Stimulated activated CD4-positive, alpha-beta T cell treated with anti-CD3 and anti-CD28 coated beads, Interleukin-4, amount 100 ng/mL, for 4 hours (primary cell): ENCODE measurements around the gene ZMIZ1.

Source experiments
- DNase-seq, 2 experiments: peaks; one replicate each; pipeline ENCODE4 v3.0.0-alpha.2; 2020

ZMIZ1 gene

GRCh38 chr10:79068562-79069324, at the start of gene ZMIZ1:
TSS of gene ZMIZ1 (plus strand) at chr10:79068966. CDS start at chr10:79201633, 132,667 bp downstream.
- DNase-seq = peak; percentile 70 to 80

GRCh38 chr10:79019441-79020014, 49.2 kb upstream of the ZMIZ1 start:
- no peak for DNase-seq

GRCh38 chr10:79020015-79020491, 48.7 kb upstream of the ZMIZ1 start:
- DNase-seq = no peak

- no peak for DNase-seq
Measured at GRCh38 chr10:79020605-79021004, 48.2 kb upstream of the ZMIZ1 start.

GRCh38 chr10:79021331-79021907, 47.3 kb upstream of the ZMIZ1 start:
- no peak for DNase-seq

GRCh38 chr10:79021948-79022499, 46.7 kb upstream of the ZMIZ1 start:
- DNase-seq = no peak

- DNase-seq = no peak
Measured at GRCh38 chr10:79022565-79023230, 46.1 kb upstream of the ZMIZ1 start.

- no peak for DNase-seq
Measured at GRCh38 chr10:79023240-79024162, 45.3 kb upstream of the ZMIZ1 start.

- DNase-seq = no peak
Measured at GRCh38 chr10:79024296-79024695, 44.5 kb upstream of the ZMIZ1 start.

- DNase-seq = no peak
Measured at GRCh38 chr10:79024720-79025198, 44.0 kb upstream of the ZMIZ1 start.

- DNase-seq = peak in 1 of 2 experiments; percentile 42
Measured at GRCh38 chr10:79025199-79025832, 43.5 kb upstream of the ZMIZ1 start.

- DNase-seq = no peak
Measured at GRCh38 chr10:79026341-79026761, 42.4 kb upstream of the ZMIZ1 start.

GRCh38 chr10:79026806-79027146, 42.0 kb upstream of the ZMIZ1 start:
- no peak for DNase-seq

GRCh38 chr10:79027147-79028055, 41.4 kb upstream of the ZMIZ1 start:
- peak in 1 of 2 experiments; percentile 42 for DNase-seq

- DNase-seq = no peak
Measured at GRCh38 chr10:79028056-79028430, 40.7 kb upstream of the ZMIZ1 start.

GRCh38 chr10:79028451-79029010, 40.2 kb upstream of the ZMIZ1 start:
- DNase-seq = no peak

- DNase-seq = no peak
Measured at GRCh38 chr10:79029478-79030390, 39.0 kb upstream of the ZMIZ1 start.

- no peak for DNase-seq
Measured at GRCh38 chr10:79030705-79031104, 38.1 kb upstream of the ZMIZ1 start.

GRCh38 chr10:79031723-79032122, 37.0 kb upstream of the ZMIZ1 start:
- DNase-seq = no peak
